BE2C (cell line): ENCODE measurements around the gene YPEL1. TPM values are rescaled to one million over a fixed set of nuclear protein-coding genes. Genes with fewer than 3 reads are reported as not detected.

Source experiments
- DNase-seq: peaks from one replicate; pipeline ENCODE4 v3.0.0-alpha.2; 2020
- H3K27me3 ChIP-seq: fragments of 250-450 bp; sonication (Bioruptor Pico); 2 replicates; pipeline ENCODE4 v1.5.1; 2020; ENCODE audit warnings: mild to moderate bottlenecking
- H3K36me3 ChIP-seq: fragments of 250-450 bp; sonication (Bioruptor Pico); 2 replicates; pipeline ENCODE4 v1.5.1; 2020; ENCODE audit warnings: mild to moderate bottlenecking
- H3K4me1 ChIP-seq: fragments of 250-450 bp; sonication (Bioruptor Pico); 2 replicates; pipeline ENCODE4 v1.5.1; 2020
- H3K4me3 ChIP-seq: 2 replicates; pipeline ENCODE4 v1.5.1; 2011; ENCODE audit warnings: low read depth, low read length
- H3K9me3 ChIP-seq: fragments of 250-450 bp; sonication (Bioruptor Pico); 2 replicates; pipeline ENCODE4 v1.5.1; 2020
- CTCF ChIP-seq: IDR thresholded peaks from 2 replicates; pipeline ENCODE4 v1.5.1; 2012; ENCODE audit warnings: mild to moderate bottlenecking, low read depth, low read length
- polyA plus RNA-seq: library from polyadenylated mRNA; unstranded; fragments of >200 nt; gene quantifications from one replicate; pipeline ENCODE4 v1.2.1, GENCODE V29; 2012; ENCODE audit warnings: low read depth, missing spikeins; ENCODE audit not compliant: insufficient read length, insufficient read depth

Gene YPEL1
- 0.43 TPM for polyA plus RNA-seq

DNA sequence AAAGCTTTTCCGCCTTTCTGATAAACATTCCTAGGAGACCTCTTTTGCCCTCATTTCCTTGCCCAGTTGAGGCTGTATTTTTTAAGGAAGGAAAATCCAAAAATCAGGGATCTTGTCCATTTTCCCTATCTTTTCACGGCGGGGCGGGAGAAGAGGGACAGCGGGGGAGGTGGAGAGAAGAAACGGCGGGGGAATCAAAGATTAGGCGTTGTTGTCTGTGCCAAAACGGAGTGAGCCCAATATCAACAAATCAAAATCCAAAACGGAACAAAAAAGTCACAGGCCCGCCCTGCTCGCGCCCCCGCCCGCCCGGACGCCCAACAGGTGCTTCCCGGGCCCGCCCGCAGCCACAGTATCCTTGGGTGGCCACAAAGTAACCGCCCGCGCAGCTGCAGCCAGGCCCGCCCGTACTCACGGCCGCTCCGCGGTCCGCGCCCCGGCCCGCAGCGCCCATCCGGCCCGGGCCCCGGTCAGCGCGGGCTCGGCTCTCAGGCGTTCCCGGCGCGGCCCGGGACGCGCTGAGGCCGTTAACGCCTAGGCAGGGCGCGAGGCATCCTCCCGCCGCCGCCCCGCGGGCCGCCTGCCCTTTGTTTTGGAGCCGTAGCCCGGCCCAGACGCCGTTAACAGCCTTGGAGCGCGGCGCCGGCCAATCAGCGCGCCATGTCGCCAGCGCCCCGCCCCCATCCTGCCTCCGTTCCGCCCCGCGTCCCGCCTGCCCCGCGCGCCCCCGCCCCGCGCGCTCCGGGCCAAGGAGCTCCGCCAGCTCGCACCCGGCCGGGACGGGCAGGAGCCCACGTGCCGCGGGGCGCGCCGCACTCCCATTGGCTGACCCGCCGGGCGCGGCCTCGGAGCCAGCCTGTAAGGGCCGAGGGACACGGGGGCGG lies at the start of gene YPEL1:
TSS of gene YPEL1 (minus strand) at position 595 of the 884 bp plus-strand sequence. CDS start 25,050 bp downstream, outside the sequence.
- H3K4me1 ChIP-seq: no peaks in the 10 kb centered on the region
- no peaks in the 10 kb centered on the region; the same call in 1 of the 2 replicates for H3K27me3 ChIP-seq
- peaks cover 4% of the 10 kb centered on the region for H3K9me3 ChIP-seq
- H3K36me3 ChIP-seq: no peaks in the 10 kb centered on the region
- TF ChIP-seq CTCF: no peak
- peak; percentile 97 for DNase-seq
- H3K4me3 ChIP-seq: peak within 1 kb of the TSS; percentile 66

DNA sequence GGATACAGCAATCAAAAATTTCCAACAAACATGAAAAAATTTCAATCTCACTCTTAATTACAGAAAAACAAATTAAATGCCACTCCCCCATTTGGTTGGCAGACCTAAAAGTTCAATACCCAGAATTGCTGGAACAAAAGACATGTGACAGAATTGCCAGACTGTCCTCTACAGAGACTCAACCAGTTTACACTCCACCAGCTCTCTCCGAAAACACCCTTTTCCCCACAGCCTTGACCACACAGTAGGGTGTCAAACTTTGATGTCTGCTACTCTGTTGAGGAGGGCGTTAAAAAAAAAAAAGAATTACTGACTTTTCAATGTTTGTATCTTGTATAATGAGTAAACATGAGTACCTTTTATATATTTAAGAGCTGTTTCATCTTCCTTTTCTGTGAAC lies 44.7 kb upstream of the YPEL1 start:
- Histone ChIP-seq H3K4me1 (no peaks in the 10 kb centered on the region), H3K9me3 (no peaks in the 10 kb centered on the region), H3K4me3 (no peak overlapping the region), H3K27me3 (no peaks in the 10 kb centered on the region), H3K36me3 (peaks cover 27% of the 10 kb centered on the region)
- no peak for DNase-seq
- no peak for TF ChIP-seq CTCF

- no peak overlapping the region for H3K4me3 ChIP-seq
- no peaks in the 10 kb centered on the region for H3K27me3 ChIP-seq
- no peaks in the 10 kb centered on the region for H3K4me1 ChIP-seq
- H3K36me3 ChIP-seq: peaks cover 21% of the 10 kb centered on the region
- TF ChIP-seq CTCF: no peak
- DNase-seq: no peak
- H3K9me3 ChIP-seq: no peaks in the 10 kb centered on the region
Measured at GRCh38 chr22:21779444-21779843, 43.9 kb upstream of the YPEL1 start.

- H3K4me3 ChIP-seq: no peak overlapping the region
- H3K36me3 ChIP-seq: peaks cover 16% of the 10 kb centered on the region
- TF ChIP-seq CTCF: no peak
- H3K4me1 ChIP-seq: no peaks in the 10 kb centered on the region
- DNase-seq: no peak
- H3K9me3 ChIP-seq: no peaks in the 10 kb centered on the region
- no peaks in the 10 kb centered on the region for H3K27me3 ChIP-seq
Measured at GRCh38 chr22:21778705-21779363, 43.2 kb upstream of the YPEL1 start.

- DNase-seq: no peak
- no peaks in the 10 kb centered on the region for H3K27me3 ChIP-seq
- no peak overlapping the region for H3K4me3 ChIP-seq
- TF ChIP-seq CTCF: no peak
- no peaks in the 10 kb centered on the region for H3K4me1 ChIP-seq
- no peaks in the 10 kb centered on the region for H3K9me3 ChIP-seq
- H3K36me3 ChIP-seq: peaks cover 50% of the 10 kb centered on the region
Measured at GRCh38 chr22:21771631-21771976, 36.0 kb upstream of the YPEL1 start.

GRCh38 chr22:21768435-21768834 lies 32.8 kb upstream of the YPEL1 start:
- Histone ChIP-seq H3K9me3 (no peaks in the 10 kb centered on the region), H3K4me3 (no peak overlapping the region), H3K36me3 (peaks cover 74% of the 10 kb centered on the region), H3K4me1 (no peaks in the 10 kb centered on the region), H3K27me3 (no peaks in the 10 kb centered on the region)
- TF ChIP-seq CTCF: no peak
- no peak for DNase-seq
